ENCODE results near the gene KRT5.

Gene KRT5

DNA sequence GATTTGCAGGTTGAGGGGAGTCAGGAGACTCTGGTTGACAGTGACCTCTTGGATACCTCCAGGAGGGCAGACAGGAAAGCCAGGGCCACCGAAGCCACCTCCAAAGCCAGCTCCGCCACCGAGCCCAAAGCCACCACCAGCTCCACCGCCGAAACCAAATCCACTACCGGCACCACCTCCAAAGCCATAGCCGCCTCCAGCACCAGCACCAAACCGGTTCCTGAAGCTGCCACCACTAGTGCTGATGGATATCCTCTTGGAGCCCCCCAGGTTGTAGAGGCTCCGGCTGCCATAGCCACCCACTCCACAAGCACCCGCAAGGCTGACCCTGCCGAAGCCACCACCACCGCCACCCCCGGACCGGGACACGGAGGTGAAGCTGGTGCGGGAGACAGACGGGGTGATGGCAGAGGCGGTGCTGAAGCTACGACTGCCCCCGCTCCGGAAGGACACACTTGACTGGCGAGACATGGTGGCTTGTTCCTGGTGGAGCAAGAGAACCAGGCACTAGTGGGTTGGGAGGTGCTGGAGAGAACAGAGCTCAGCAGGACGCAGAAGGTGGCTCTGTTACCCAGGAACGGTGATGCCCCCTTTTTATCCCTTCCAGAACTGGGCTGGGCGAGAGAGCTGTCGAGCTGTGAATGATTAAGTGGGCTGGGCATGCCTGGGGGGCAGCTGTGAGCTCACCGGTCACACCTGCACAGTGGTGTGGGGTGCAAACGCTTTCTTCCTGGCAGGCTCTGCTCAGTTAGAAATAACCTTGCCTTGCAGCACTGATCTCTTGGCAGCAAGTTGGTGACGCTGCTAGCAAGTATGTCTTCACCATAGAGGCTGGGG is at the start of gene KRT5:
Gene KRT5 (minus strand): TSS at position 569 of the 837 bp plus-strand sequence. CDS start 98 bp downstream, at position 471.
- Histone ChIP-seq H2AFZ (no peak within 1 kb of the TSS), H3K4me3 (ENCODE audit: low read depth, low read length) (no peak within 1 kb of the TSS), H3K36me3 (ENCODE audit: control insufficient read depth, insufficient read depth, low read length) (no peaks in the 10 kb centered on the region), H3K4me1 (no peaks in the 10 kb centered on the region), H3K79me2 (no peaks in the 10 kb centered on the region), H3K4me2 (ENCODE audit: low read length) (no peak within 1 kb of the TSS), H3K9ac (no peak within 1 kb of the TSS), H3K27ac (no peak within 1 kb of the TSS), H3K9me3 (ENCODE audit: control insufficient read depth, low read length) (no peaks in the 10 kb centered on the region), H3K27me3 (ENCODE audit: control insufficient read depth, insufficient read depth, low read length) (no peaks in the 10 kb centered on the region)
- TF ChIP-seq, protein P1, sequence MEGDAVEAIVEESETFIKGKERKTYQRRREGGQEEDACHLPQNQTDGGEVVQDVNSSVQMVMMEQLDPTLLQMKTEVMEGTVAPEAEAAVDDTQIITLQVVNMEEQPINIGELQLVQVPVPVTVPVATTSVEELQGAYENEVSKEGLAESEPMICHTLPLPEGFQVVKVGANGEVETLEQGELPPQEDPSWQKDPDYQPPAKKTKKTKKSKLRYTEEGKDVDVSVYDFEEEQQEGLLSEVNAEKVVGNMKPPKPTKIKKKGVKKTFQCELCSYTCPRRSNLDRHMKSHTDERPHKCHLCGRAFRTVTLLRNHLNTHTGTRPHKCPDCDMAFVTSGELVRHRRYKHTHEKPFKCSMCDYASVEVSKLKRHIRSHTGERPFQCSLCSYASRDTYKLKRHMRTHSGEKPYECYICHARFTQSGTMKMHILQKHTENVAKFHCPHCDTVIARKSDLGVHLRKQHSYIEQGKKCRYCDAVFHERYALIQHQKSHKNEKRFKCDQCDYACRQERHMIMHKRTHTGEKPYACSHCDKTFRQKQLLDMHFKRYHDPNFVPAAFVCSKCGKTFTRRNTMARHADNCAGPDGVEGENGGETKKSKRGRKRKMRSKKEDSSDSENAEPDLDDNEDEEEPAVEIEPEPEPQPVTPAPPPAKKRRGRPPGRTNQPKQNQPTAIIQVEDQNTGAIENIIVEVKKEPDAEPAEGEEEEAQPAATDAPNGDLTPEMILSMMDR (IDR thresholded peaks at IDR 0.05): no peak

DNA sequence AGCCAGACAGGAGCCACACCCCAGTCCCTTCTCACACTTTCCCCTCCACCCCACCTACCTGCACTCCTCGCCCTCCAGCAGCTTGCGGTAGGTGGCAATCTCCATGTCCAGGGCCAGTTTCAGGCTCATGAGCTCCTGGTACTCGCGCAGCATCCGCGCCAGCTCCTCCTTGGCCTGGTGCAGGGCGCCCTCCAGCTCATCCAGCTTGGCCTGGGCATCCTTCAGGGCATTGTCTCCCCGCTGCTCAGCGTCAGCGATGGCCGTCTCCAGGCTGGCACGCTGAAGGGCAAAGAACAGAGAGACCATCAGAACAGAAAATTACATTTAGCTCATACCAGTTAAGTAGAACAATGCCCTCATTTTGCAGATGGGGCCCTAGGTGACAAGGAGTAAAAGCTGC is 47.9 kb upstream of the KRT5 start:
- Histone ChIP-seq H3K4me2 (ENCODE audit: low read length) (no peak overlapping the region), H3K9ac (no peak overlapping the region), H3K27ac (no peak overlapping the region), H3K4me3 (ENCODE audit: low read depth, low read length) (no peak overlapping the region), H2AFZ (no peak overlapping the region), H3K79me2 (no peaks in the 10 kb centered on the region), H3K36me3 (ENCODE audit: control insufficient read depth, insufficient read depth, low read length) (no peaks in the 10 kb centered on the region), H3K27me3 (ENCODE audit: control insufficient read depth, insufficient read depth, low read length) (no peaks in the 10 kb centered on the region), H3K9me3 (ENCODE audit: control insufficient read depth, low read length) (no peaks in the 10 kb centered on the region), H3K4me1 (no peaks in the 10 kb centered on the region)
- TF ChIP-seq, protein P1 (IDR thresholded peaks at IDR 0.05): no peak

DNA sequence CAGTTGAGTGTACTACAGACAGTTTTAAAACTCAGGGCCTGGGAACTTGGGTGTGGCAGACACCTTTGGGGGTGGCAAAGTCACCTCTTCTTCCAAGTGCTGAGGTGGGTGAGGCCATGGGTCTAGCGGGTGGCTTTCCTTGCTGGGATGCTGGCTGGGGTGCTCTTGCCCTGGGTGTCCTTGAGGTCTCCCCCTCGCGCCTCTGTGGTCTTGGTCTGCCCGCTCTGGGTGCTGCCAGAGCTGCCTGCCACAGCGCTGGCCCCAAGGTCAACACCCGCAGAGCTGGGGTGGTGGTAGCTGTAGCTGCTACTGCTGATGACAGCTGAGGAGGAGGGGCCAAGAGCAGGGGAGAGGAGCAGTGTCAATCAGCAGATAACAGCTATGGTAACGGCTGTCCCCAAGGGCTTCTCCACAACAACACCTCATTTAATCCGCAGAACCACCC is 46.7 kb upstream of the KRT5 start:
- Histone ChIP-seq H3K27ac (no peak overlapping the region), H3K4me1 (no peaks in the 10 kb centered on the region), H3K4me2 (ENCODE audit: low read length) (no peak overlapping the region), H3K4me3 (ENCODE audit: low read depth, low read length) (no peak overlapping the region), H3K9me3 (ENCODE audit: control insufficient read depth, low read length) (no peaks in the 10 kb centered on the region), H3K27me3 (ENCODE audit: control insufficient read depth, insufficient read depth, low read length) (no peaks in the 10 kb centered on the region), H3K36me3 (ENCODE audit: control insufficient read depth, insufficient read depth, low read length) (no peaks in the 10 kb centered on the region), H2AFZ (no peak overlapping the region), H3K79me2 (no peaks in the 10 kb centered on the region), H3K9ac (no peak overlapping the region)
- TF ChIP-seq, protein P1 (IDR thresholded peaks at IDR 0.05): no peak

- Histone ChIP-seq H3K9ac (no peak overlapping the region), H2AFZ (no peak overlapping the region), H3K4me2 (ENCODE audit: low read length) (no peak overlapping the region)
These were observed 44.4 kb upstream of the KRT5 start for GRCh38 chr12:52564582-52564981.

More at GRCh38 chr12:52564582-52564981, 44.4 kb upstream of the KRT5 start:
- no peaks in the 10 kb centered on the region for H3K79me2 ChIP-seq
- no peak overlapping the region for H3K4me3 ChIP-seq (ENCODE audit: low read depth, low read length)
- no peaks in the 10 kb centered on the region for H3K27me3 ChIP-seq (ENCODE audit: control insufficient read depth, insufficient read depth, low read length)
- H3K4me1 ChIP-seq: no peaks in the 10 kb centered on the region
- H3K9me3 ChIP-seq (ENCODE audit: control insufficient read depth, low read length): no peaks in the 10 kb centered on the region
- no peaks in the 10 kb centered on the region for H3K36me3 ChIP-seq (ENCODE audit: control insufficient read depth, insufficient read depth, low read length)
- TF ChIP-seq, protein P1 (IDR thresholded peaks at IDR 0.05): no peak
- H3K27ac ChIP-seq: no peak overlapping the region

Measured in parathyroid adenoma (tissue), 2 donors.